ENCODE data around the gene MRPL48. TPM values are rescaled to one million over a fixed set of nuclear protein-coding genes. Genes with fewer than 3 reads are reported as not detected.

MRPL48 gene
- total and polyA plus RNA-seq, 2 donors (not counting 1 experiment from before 2014, with no cell fraction given) = 19.1 to 28.3 TPM

DNA sequence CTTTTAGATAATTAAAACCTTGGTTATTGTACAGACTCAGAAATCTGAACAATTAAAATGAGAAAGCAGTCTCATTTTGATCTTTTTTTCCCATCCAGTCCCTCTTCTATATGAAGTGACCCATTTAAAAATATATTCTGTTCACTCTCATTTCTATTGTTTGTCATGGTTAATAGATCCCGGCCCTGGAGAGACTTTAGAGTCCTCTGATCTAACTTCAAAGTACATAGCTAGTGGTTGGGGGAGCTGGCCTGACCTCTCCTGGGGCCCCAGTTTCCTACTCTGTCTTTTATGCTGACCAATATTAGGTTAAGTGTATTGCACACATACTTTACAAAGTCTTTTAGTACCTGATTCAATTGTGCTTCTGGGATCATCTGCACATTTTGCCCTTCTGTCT lies 13.5 kb downstream of the MRPL48 start:
- H3K27me3 ChIP-seq (replicated peaks in 1 of 4; ENCODE audit: control extremely low read depth in 1 of 4, control insufficient read depth in 3 of 4, insufficient read depth in 4 of 4, low read length in 3 of 4) = no peaks in the 10 kb centered on the region
- no peak overlapping the region for H3K4me2 ChIP-seq (replicated peaks; ENCODE audit: low read depth, low read length, poor library complexity, severe bottlenecking)
- no peak overlapping the region for H3K4me3 Mint-ChIP-seq
- no peaks in the 10 kb centered on the region for H3K4me1 Mint-ChIP-seq
- no peaks in the 10 kb centered on the region for H3K9me3 ChIP-seq (ENCODE audit: control extremely low read depth in 1 of 3, control insufficient read depth in 2 of 3, insufficient read depth in 1 of 3, low read length in 2 of 3)
- CTCF ChIA-PET = no interaction called here
- H3K27ac ChIP-seq (ENCODE audit: low read length in 2 of 2) = no peak overlapping the region
- H3K4me3 ChIP-seq (ENCODE audit: control extremely low read depth in 1 of 5, extremely low read depth in 1 of 5, insufficient read depth in 1 of 5, low read depth in 2 of 5, low read length in 4 of 5) = no peak overlapping the region
- no peaks in the 10 kb centered on the region for H3K27me3 Mint-ChIP-seq
- TF ChIP-seq EZH2 (IDR thresholded peaks at IDR 0.05; ENCODE audit: borderline replicate concordance, insufficient read depth, low read depth, low read length, poor library complexity, severe bottlenecking) (no peak), CTCF (IDR thresholded peaks at IDR 0.05) (no peak)
- no peak overlapping the region for H2AFZ ChIP-seq (ENCODE audit: insufficient read depth, low read depth, low read length, poor library complexity, severe bottlenecking)
- DNase-seq = no peak
- no peak for ATAC-seq (ENCODE audit: low read depth)
- no peak overlapping the region for H3K27ac Mint-ChIP-seq
- no CpG with 5 or more reads among the region's 1 CpG for WGBS (ENCODE audit: insufficient coverage)
- POLR2A ChIA-PET = no interaction called here
- H3K9ac ChIP-seq (ENCODE audit: low read length) = no peak overlapping the region
- no peaks in the 10 kb centered on the region for H3K4me1 ChIP-seq (ENCODE audit: control insufficient read depth in 2 of 2, insufficient read depth in 2 of 2, low read length in 2 of 2)
- peaks cover 18% of the 10 kb centered on the region for H4K20me1 ChIP-seq (ENCODE audit: control insufficient read depth, insufficient read depth, low read length, poor library complexity, severe bottlenecking)
- intact Hi-C loops (cut with micrococcal nuclease) = no loop called here
- H3K36me3 ChIP-seq (replicated peaks in 1 of 2; ENCODE audit: control extremely low read depth in 1 of 2, control insufficient read depth in 1 of 2, extremely low read depth in 1 of 2, insufficient read depth in 2 of 2, low read length in 1 of 2) = peaks cover 1 to 5% of the 10 kb centered on the region in 2 experiments
- peaks cover 39% of the 10 kb centered on the region for H3K79me2 ChIP-seq (ENCODE audit: control insufficient read depth, insufficient read depth, low read length)
- no peaks in the 10 kb centered on the region for H3K9me3 Mint-ChIP-seq (ENCODE audit: insufficient read depth)

DNA sequence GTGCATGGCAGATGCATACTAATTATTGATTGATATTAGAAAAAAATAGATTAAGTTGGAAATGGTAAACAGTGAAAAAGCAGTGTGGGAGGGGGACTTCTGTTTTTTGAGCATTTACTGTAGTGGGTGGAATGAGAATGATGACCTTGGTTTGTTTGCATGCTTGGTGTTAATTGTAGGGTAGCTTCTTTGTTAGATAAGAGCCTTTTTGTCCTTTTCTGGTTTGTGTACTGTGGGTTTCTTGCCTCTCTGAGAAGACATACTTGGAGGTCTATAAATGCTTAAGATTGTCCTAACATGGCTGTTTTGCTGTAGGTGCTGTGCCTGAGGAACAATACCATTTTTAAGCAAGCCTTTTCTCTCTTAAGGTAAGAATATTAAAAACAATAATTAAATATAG lies 17.0 kb downstream of the MRPL48 start:
- H3K4me1 ChIP-seq (ENCODE audit: control insufficient read depth in 2 of 2, insufficient read depth in 2 of 2, low read length in 2 of 2) = no peaks in the 10 kb centered on the region
- no peak overlapping the region for H3K4me2 ChIP-seq (replicated peaks; ENCODE audit: low read depth, low read length, poor library complexity, severe bottlenecking)
- no peak overlapping the region for H3K9ac ChIP-seq (ENCODE audit: low read length)
- ChIA-PET POLR2A (no interaction called here), CTCF (no interaction called here)
- no peak for DNase-seq
- H3K27ac ChIP-seq (ENCODE audit: low read length in 2 of 2) = no peak overlapping the region
- H3K9me3 ChIP-seq (ENCODE audit: control extremely low read depth in 1 of 3, control insufficient read depth in 2 of 3, insufficient read depth in 1 of 3, low read length in 2 of 3) = no peaks in the 10 kb centered on the region
- intact Hi-C loops (cut with micrococcal nuclease) = no loop called here
- ATAC-seq (ENCODE audit: low read depth) = no peak
- H3K4me3 ChIP-seq (ENCODE audit: control extremely low read depth in 1 of 5, extremely low read depth in 1 of 5, insufficient read depth in 1 of 5, low read depth in 2 of 5, low read length in 4 of 5) = no peak overlapping the region
- H2AFZ ChIP-seq (ENCODE audit: insufficient read depth, low read depth, low read length, poor library complexity, severe bottlenecking) = no peak overlapping the region
- H3K36me3 ChIP-seq (replicated peaks in 1 of 2; ENCODE audit: control extremely low read depth in 1 of 2, control insufficient read depth in 1 of 2, extremely low read depth in 1 of 2, insufficient read depth in 2 of 2, low read length in 1 of 2) = peaks cover 3 to 10% of the 10 kb centered on the region in 2 experiments
- no peak overlapping the region for H3K27ac Mint-ChIP-seq
- peaks cover 29% of the 10 kb centered on the region for H3K79me2 ChIP-seq (ENCODE audit: control insufficient read depth, insufficient read depth, low read length)
- H3K27me3 ChIP-seq (replicated peaks in 1 of 4; ENCODE audit: control extremely low read depth in 1 of 4, control insufficient read depth in 3 of 4, insufficient read depth in 4 of 4, low read length in 3 of 4) = no peaks in the 10 kb centered on the region
- H3K27me3 Mint-ChIP-seq = no peaks in the 10 kb centered on the region
- TF ChIP-seq CTCF (IDR thresholded peaks at IDR 0.05) = no peak
- no peaks in the 10 kb centered on the region for H4K20me1 ChIP-seq (ENCODE audit: control insufficient read depth, insufficient read depth, low read length, poor library complexity, severe bottlenecking)
- no peaks in the 10 kb centered on the region for H3K9me3 Mint-ChIP-seq (ENCODE audit: insufficient read depth)
- no peaks in the 10 kb centered on the region for H3K4me1 Mint-ChIP-seq
- no peak overlapping the region for H3K4me3 Mint-ChIP-seq
